ENCODE data around the gene SHANK1.

Gene SHANK1

GRCh38 chr19:50686310-50687032 is 33.1 kb downstream of the SHANK1 start:
- DNase-seq (ENCODE audit: low read depth): no peak

DNA sequence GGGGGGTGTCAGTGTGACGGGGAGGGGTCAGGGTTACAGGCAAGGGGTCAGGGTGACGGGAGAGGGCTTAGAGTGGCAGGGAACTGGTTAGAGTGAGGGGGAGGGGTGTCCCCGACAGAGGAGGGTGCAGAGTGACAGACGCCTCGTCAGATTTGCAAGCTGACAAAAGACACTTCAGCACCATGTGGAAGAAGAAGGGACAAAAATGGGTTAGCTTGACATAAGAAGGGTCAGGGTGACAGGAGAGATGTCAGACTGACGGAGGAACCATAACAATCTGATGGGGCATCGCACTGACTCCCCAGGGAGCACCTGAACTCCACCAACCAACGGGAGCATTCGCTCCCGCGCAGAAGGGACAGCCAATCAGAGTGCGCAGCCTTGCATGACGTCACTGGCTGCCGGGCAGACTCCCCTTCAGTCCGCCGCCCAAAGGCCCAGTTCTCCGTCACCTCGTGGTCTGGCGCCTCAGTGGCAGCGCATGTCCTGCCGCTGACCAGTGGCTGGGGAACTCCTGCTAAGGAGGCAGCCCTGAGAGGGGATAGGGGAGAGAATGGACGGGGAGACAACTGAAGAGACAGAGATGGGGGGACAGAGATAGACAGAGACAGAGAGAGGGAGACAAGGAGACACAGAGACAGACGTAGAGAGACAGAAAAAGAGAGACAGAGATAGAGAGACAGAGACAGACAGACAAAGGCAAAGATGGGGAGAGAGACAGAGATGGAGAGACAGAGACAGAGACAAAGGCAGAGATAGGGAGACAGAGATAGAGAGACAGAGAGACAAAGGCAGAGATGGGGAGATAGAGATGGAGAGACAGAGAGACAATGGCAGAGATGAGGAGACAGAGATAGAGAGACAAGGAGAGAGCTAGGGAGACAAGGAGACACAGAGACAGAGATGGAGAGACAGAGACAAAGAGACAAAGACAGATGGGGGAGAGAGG is 40.2 kb downstream of the SHANK1 start:
- peak; percentile 28 for DNase-seq (ENCODE audit: low read depth)

DNA sequence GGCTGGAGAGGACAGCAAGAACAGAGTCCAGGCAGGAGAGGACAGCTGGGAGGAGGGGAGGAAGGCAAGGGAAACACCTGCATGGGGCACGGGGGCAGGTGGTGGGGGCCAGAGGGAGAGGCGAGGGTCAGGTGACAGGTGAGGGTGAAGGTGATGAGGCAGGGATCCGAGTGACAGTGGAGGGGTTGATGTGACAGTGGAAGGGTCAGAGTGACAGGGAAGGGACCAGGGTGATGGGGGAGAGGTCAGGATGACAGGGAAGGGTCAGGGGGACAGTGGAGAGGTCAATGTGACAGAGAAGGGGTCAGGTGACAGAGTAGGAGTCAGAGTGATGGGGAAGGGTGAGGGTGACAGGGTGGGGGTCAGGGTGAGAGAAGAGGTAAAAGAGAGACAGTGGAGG is 41.3 kb downstream of the SHANK1 start:
- DNase-seq (ENCODE audit: low read depth): no peak

GRCh38 chr19:50677636-50678035 is 42.0 kb downstream of the SHANK1 start:
- no peak for DNase-seq (ENCODE audit: low read depth)

GRCh38 chr19:50676625-50677197 is 42.9 kb downstream of the SHANK1 start:
- DNase-seq (ENCODE audit: low read depth): no peak

DNA sequence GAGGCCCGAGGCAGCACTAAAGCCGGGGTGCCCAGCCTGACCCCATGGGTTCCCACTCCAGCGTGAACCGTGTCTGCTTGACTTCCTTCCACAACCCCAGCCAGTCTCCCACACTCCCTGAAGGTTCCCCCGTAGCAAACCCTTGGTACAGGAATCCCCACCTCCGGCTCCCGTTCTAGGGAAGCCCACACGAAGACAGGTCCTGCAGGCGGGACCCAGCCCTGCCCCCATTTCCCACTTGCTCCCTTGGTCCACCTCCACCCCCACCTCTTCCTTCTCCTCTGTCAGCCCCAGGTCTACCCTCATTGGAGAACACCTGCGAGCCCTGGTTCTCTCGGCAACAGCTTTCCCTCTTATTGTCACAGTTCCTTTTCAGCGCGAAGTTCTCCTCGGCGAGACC is 46.5 kb downstream of the SHANK1 start:
- DNase-seq (ENCODE audit: low read depth): no peak

DNA sequence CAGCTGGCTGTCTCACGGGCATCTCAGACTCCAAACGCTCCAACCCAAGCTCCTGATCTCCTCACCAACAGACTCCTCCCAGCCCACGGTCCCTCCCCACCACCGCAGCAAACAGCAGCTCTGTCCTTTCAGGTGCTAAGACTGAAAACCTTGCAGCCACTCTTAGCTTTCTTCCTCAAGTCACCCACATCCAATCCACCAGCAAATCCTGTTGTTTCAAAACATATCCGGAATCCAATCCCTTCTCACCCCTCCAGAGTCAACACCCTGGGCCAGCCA is 49.6 kb downstream of the SHANK1 start:
- DNase-seq (ENCODE audit: low read depth): no peak

GRCh38 chr19:50669302-50670101 is 50.1 kb downstream of the SHANK1 start:
- no peak for DNase-seq (ENCODE audit: low read depth)

GRCh38 chr19:50668879-50669278 is 50.7 kb downstream of the SHANK1 start:
- DNase-seq (ENCODE audit: low read depth): no peak

DNA sequence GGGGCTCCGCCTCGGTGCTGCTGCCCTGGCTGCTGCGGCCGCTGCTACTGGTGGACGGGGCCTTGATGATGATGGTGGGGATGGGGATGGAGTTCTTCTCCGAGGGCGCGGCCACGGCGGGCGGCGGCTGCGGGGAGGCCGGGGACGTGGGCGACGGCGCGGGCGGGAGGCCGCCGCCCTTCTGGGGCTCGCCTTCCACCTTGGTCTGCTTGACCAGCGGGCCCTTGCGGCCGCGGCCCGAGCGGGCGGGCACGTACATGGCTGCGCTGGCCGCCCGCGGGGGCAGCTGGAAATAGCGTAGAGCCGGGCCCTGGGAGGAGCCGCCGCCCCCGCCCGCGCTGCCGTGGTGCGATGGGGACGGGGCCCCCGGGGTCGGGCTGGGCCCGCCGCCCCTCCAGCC is 51.2 kb downstream of the SHANK1 start:
- DNase-seq (ENCODE audit: low read depth): no peak

DNA sequence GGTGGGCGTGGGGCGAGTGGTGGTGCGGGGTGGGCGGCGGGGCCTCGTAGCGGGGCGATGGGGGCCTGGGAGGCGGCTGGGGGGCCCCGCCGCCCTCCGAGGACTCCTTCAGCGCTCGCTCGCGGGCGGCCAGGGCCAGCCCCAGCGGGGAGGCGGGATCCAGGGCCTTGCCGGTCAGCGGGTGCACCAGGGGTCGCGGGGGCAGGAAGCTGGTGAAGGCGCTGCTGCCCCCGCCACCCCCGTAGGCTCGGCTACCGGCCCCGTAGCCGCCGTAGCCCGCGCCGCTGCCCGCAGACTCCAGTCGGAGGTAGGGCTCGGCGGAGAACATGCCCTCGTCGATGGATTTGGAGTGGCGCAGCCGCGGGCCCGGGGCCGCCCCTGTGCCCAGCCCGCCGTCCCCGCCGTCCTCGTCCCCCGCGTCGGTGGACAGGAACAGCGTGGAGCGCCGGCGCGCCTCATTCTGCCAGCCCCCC is 51.8 kb downstream of the SHANK1 start:
- DNase-seq (ENCODE audit: low read depth): no peak

GRCh38 chr19:50667177-50667758 is 52.3 kb downstream of the SHANK1 start:
- DNase-seq (ENCODE audit: low read depth): no peak

GRCh38 chr19:50666346-50667176 is 53.0 kb downstream of the SHANK1 start:
- DNase-seq (ENCODE audit: low read depth): no peak

- DNase-seq (ENCODE audit: low read depth): no peak
Observed at GRCh38 chr19:50664204-50664603, 55.4 kb downstream of the SHANK1 start.

DNA sequence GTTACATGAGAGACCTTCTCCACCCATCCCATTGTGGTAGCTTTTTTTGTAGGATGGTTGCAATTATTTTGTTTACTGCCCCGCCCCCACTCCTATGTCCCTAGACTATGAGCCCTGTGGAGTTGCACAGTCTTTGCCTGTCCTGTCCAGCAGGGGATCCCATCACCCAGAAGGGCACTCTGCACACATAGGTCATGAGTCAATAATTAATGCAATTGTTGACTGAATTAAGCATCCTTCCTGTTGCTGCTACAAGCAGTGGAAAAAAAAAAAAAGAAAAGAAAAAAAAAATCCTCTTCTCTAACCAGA is 56.2 kb downstream of the SHANK1 start:
- DNase-seq (ENCODE audit: low read depth): no peak

GRCh38 chr19:50662651-50663481 is 56.7 kb downstream of the SHANK1 start:
- DNase-seq (ENCODE audit: low read depth): no peak

DNA sequence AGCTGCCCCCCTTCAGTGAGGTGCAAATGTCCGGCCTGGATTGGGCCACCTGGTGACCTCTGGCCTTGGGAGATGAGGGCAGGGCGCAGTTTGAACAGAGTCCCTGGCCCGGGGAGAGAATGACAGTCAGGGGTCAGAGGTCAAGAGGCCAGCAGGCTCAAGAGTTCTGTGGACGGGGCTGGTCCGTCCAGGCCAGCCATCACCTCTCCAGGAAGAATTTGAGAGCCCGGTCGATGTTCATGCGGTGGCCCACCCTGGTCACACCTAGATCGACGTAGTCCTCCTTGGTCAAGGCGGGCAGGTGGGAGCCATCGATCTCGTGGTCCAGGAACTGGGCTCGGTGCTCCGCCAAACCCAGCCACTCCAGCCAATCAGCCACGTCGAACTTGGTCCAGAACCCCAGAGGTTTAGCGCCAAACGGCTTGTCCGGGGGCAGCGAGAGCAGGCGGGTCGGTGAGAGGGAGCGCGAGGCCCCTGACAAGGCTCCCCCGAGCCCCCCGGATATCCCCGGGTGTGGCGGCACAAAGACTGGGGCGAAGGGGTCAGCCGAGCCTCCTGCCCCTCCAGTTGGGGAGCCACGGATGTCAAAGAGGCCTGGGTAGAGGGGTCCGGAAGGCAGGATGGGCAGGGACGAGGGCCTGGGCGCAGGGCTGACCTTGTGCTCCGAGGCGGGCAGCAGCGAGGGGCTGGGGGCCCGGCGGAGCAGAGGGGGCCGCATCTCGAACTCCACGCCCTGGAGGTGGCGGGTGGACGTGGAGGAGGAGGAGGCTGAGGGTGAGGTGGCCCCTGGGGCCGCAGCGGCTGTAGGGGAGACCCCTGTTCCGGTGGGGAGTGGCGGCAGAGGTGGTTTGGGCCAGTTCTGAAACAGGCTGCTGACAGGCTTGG is 57.6 kb downstream of the SHANK1 start:
- DNase-seq (ENCODE audit: low read depth): no peak

DNA sequence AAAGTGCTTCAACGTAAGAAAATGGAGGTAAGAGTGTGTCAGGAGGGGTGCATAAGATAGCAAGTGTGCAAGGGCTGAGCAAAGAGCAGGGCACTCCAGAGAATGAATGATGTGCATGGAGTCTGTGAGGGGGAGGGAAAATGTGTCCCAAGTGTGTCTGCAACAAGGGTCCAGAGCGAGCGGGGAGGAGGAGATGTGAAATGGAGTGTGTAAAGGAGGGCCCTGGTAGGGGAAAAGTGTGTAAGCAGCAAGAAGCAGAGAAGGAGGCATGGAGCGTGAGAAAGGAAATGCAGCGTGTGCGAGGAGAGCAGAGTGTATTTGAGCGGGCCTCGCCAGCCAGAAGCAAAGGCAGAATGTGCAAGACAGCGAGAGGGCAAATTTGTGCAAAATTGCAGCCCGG is 58.6 kb downstream of the SHANK1 start:
- no peak for DNase-seq (ENCODE audit: low read depth)

- no peak for DNase-seq (ENCODE audit: low read depth)
Observed at GRCh38 chr19:50660088-50660366, 59.6 kb downstream of the SHANK1 start.

Measured in GM04504 (cell line).